Effector CD4-positive, alpha-beta T cell (primary cell): ENCODE data around the gene KCNMA1.

Experiments used
- DNase-seq: peaks from one replicate; pipeline ENCODE4 v3.0.0-alpha.2; 2020

The KCNMA1 gene

GRCh38 chr10:77386838-77387237, 250.8 kb downstream of the KCNMA1 start:
- no peak for DNase-seq

DNA sequence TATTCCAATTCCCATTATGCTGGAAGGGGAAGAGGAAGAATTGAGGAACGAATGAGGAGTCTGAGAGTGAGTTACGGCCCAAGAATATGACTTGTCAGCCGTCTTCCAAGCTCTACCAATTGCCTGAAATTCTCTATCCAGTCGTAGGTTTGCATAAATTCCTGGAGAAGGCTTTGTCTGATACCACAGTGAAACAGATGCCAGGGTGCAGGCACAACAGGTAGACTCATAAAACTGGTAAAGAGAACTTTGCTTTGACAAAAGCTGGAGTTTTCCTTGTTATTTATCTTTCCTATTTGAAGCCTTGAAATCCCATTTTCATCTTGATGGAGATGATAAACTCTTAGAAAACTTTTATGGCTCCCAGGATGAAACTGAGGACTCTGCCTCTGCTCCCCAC, 251.2 kb downstream of the KCNMA1 start:
- no peak for DNase-seq

GRCh38 chr10:77385315-77385714, 252.3 kb downstream of the KCNMA1 start:
- no peak for DNase-seq

- DNase-seq: no peak
Measured at GRCh38 chr10:77383861-77384553, 253.6 kb downstream of the KCNMA1 start.

GRCh38 chr10:77381750-77382149, 255.9 kb downstream of the KCNMA1 start:
- no peak for DNase-seq

GRCh38 chr10:77380723-77381122, 256.9 kb downstream of the KCNMA1 start:
- DNase-seq: no peak

- DNase-seq: no peak
Measured at GRCh38 chr10:77380191-77380590, 257.4 kb downstream of the KCNMA1 start.

- DNase-seq: no peak
Measured at GRCh38 chr10:77378366-77379349, 258.9 kb downstream of the KCNMA1 start.

- DNase-seq: no peak
Measured at GRCh38 chr10:77377678-77378352, 259.8 kb downstream of the KCNMA1 start.

DNA sequence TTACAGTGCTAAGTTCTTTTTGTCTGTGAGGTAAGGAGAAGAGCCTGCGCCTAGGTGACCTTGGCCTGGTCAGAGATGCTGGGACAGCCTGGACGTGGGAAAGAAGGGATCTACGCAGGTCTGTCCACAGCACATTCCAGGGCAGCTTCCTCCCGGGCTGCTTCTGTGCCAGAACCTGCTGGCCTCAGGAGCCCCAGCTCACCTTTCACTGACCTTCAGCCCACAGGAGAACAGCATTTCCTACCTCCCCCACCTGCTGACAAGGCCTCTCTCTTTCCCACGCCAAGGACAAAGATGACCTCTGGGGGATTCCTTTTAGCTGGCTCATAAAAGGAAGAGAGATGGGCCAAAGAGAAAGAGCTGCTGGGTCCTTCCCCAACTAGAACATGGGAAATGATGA, 260.6 kb downstream of the KCNMA1 start:
- no peak for DNase-seq

DNA sequence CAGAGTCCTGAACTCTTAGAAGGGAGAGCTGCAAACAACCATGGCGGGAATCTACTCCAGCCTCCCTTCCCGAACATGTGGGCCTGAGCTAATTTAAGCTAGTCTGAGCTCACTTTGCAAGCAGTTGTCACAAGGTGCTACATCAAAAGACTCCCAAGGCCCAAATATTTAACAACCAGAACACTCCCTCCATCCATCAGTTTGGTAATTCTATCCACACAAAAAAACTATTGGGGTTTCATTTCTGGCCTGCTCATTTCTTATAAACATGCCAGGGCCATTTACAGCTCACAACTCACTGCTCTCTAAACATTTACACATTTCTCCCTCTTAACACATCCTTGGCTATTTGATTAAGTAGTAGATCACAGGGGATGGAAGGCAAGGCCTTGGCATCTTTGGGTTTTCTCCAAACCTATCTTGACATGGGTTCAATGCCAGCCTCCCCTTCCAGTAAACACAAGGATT, 263.4 kb downstream of the KCNMA1 start:
- no peak for DNase-seq

DNA sequence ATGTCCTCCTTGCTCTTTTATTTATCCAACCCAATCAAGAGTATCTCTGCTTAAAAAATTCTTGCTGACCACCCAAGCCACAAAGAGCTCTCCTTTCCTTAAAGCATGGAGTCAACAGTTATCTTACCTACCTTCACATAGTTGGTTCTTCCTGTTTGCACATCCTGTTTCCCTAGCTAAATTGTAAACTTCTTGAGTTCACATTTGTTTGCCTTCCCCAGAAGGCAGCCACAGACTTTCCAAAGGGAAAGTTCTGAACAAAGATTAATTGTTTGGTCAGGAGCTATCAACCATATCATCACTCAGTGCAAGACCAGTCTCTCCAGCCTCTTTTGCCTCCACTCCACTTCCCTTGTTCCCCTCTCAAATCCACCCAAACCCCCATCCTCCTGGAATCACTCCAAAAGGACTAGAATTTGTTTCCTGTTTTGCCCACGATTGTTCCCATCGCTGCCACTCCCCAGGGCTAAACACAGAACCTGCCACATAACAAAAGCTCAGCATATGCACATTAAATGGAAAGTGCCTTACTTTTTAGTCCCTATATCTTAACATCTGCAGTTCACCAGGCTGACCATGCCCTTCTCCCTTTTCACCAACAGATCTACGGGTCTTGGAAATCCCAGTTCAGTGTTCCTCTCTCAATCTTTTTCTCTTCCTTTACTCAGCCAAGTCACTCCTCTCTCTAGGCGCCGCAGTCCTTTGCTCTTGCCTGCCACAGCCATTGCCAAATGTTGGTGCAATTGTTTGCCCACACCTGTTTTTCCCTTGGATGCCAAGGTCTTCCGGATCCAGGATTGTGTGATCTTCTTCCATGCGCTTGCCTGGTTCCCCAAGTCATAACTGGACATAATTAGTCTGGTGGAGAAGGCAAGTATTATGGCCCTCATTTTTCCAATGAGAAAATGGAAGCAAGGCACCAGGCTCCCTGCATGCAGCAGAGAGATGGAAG, 265.5 kb downstream of the KCNMA1 start:
- DNase-seq: no peak

DNA sequence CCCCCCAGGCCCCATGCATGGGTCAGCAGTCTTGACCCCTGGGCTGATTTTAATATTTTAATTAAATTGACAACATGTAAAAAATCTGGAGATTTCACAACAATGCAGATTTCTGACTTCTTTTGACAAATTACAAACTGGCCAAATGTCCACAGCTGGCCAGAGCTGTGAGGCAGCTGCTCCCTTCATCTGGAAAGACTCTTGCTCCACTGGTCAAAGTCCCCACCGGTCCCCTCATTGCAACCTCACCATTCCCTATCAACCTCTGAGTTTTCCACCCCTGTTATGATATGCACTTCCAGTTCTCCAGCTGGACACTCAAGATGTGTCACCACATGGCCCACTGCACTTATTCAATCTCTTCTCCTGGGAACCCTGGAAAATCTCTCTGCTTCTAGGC, 266.2 kb downstream of the KCNMA1 start:
- DNase-seq: no peak

DNA sequence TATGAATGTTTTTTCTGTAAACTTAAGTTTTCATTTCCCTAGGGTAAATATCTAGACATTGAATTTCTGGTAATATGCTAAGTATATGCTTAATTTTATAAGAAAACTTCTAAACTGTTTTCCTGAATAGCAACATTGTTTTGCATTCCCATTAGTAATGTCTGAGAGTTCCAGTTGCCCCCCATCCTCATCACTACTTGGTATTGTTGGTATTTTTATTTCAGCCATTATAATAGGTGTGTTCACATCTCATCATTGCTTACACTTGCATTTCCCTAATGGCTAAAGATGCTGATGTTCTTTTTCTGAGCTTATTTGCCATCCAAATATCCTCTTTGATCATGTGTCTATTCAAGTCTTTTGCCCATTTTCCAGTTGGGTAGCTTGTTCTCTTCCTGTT, 269.6 kb downstream of the KCNMA1 start:
- no peak for DNase-seq

- no peak for DNase-seq
Measured at GRCh38 chr10:77363210-77363609, 274.4 kb downstream of the KCNMA1 start.

GRCh38 chr10:77361831-77362230, 275.8 kb downstream of the KCNMA1 start:
- DNase-seq: no peak

DNA sequence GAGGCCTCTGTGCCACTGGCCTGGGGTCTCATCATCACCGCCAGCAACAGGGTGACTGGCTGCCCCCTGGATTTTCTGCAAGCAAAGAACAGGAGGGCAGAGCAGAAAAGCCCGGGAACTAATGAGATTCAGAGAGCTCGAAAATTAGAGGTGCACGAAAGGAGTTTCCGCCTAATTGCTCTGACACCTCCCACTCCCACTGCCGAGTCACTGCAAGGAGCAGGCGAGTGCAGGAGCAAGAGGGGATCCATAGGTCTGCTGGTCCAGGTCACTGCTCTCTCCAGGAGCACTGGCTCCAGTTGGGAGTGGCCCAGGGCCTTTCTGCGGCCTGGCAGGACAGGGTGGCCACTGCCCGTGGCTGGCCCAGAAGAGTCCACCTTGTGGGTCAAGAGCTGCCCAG, 276.2 kb downstream of the KCNMA1 start:
- DNase-seq: no peak

GRCh38 chr10:77360835-77361234, 276.8 kb downstream of the KCNMA1 start:
- DNase-seq: no peak

GRCh38 chr10:77359950-77360520, 277.6 kb downstream of the KCNMA1 start:
- no peak for DNase-seq

DNA sequence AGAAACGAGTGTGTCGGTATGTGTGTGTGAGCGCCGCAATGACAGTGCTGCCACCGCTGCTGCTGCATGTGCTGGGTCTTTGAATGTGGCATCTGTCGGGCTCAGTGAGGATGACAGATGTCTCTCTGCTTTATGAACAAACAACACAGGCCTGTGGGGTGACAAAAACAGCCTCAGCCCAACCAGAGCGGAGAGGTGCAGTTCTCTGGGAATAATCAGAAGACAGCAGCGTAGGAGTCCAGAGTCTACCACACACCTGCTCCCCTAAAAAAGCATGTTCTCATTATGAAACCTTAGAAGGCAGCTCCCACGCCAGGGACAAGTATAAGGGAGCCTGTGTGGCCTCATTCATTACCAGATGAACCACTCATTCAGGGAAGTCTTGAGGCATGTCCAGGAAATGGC, 278.3 kb downstream of the KCNMA1 start:
- no peak for DNase-seq

DNA sequence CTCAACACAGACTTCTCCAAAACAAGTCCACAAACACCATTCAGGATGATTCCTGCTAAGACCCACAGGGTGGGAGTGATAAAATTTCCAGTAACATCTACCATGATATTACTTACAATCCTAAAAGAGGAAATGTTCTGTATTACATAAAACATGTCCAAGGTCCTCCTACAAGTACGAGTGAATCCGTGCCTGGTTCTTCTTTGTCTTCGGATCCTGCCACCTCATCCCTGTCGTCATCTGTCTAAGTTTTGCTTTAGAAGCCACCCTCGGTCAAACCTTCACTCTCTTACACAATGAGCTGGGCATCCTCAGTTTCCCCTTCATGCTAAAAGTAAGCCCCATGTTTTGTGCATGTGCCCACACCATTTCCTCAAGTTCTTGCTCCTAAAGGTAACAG, 279.0 kb downstream of the KCNMA1 start:
- no peak for DNase-seq
